GM18870 (cell line): ENCODE results near the gene ARHGEF12.

Experiments used
- ATAC-seq: cut with Tn5 transposase; IDR thresholded peaks from one replicate; pipeline ENCODE4 v1.9.1; 2021; ENCODE audit warnings: moderate library complexity; ENCODE audit not compliant: unreplicated experiment

The ARHGEF12 gene

DNA sequence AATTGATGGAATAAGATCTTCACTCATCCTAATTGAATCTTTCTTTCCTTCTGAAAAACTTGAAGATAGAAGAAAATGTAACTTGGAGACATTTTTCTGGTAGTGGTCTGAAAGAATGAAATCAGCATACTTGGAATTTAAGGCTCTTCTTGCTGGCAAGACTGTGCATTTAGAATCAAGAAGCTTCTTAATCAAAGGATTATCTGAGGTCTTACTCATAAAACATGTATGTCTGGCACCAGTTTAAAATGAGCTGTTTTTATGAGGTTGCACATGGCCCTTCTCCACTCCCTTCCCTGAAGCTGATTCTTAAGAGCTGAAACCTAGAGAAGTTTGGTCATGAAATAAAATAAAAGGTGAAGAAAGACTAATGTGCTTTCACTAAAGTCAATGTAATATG, 77.3 kb downstream of the ARHGEF12 start:
- ATAC-seq = no peak

DNA sequence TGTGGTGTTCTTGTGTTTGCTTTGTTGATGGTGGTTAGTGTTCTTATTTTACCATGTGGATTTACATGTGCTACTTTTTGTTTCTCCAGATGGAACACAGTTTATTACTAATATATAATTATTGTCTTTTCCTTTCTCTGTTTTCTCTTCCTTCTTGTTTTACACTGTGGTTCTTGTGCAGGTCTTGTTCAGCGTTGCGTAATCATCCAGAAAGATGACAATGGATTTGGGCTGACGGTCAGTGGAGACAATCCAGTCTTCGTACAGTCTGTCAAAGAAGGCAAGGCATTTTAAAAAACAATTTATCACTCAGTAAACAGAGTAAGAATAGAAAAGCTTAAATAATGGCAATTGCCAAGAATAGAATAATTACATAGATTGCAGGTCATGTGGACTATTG, 84.4 kb downstream of the ARHGEF12 start:
- no peak for ATAC-seq

DNA sequence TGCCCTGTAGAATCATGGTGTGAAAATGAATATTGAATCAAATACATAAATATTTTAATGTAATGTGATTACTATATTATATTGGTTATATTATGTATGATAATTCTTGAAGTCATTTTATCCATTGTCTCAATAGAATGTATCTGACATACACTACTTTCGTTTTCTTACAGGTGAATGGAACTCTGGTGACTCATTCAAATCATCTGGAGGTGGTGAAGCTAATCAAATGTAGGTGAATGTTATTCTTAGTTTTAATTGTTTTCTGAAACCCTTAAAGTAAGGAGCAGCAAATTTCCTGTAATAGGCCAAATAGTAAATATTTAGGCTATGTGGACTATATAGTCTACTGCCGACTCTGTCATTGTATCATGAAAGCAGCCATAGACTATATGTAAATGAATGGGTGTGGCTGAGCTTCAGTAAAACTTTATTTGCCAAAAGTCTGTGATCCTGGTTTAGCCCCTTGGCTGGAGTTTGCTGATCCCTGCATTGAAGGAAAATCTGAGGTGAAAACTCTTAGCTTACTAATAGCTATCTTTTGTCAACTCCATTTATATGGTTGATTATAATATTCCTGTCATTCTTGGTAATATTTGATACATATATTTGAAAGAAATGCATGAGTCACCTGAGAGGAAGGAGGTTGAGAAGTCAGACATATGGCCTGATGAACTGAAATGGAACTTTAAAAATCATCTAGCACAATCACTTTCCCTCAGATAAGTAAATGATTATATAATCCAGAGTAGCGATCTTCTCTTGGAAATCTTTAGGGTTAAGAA, 88.2 kb downstream of the ARHGEF12 start:
- ATAC-seq = no peak

DNA sequence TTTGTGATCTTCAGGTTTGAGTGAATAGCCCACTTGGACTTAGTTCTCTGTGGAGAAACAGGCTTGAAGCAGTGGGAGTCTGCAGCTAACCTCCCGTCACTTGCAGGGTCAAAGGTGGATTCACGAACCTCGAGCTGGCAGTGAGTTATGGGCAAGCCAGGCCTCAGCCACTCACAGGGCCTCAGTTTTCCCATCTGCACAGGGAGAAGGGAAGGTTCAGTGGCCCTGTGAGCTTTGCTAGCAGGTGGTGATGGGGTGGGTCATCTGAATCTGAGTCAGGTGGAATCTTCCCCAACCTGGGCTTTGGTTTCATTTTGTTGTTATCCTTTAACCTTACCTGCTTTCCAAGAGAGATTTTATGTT, 88.7 kb downstream of the ARHGEF12 start:
- no peak for ATAC-seq

DNA sequence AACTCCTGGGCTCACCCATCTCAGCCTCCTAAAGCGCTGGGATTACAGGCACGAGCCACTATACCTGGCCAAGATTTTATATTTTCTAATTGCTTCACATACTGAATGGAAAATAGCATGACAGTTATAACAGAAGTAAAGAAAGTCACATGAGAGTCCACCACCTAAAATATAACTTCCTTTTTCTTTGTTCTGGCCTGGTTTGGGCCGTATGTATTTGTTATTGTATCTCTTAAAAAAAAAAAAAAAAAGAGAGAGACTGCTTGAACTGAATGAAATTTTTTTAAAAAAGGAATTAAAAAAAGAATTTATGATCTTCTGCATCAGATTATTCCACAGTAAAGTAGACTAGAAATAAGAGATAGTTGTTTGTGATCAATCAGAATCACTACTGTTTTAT, 89.3 kb downstream of the ARHGEF12 start:
- no peak for ATAC-seq

DNA sequence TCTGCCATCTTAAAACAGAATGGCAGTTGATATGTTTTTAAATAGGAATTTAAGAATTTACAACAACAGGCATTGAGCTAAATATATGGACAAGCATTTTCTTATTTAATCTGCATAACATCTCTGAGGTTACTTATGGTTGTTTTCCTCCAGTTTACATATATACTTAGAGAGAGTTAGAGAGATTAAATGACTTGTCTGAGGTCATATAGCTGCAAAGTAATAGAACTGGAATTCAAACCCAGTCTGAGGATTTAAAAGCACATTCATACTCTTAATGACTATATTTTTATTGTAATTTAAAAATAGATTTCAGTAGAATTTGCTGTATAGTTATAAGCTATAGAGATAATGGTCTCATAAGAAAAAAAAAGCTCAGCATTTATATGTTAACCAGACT, 93.9 kb downstream of the ARHGEF12 start:
- no peak for ATAC-seq

DNA sequence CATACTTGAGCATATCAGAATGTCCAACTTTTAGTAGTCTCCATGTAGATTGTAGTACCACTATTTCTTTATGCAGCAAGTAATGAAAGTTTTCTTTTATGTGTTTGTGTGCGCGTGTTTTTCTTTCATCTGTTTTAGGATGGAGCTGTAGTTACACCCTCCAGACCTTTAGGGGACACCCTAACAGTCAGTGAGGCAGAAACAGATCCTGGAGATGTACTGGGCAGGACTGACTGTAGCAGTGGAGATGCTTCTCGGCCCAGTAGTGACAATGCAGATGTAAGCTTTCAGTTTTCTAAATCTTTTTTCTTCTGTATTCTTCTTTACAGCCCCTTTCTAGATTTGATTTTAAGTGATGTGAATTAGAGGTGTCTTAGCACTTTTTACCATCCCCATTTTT, 95.4 kb downstream of the ARHGEF12 start:
- ATAC-seq = no peak

DNA sequence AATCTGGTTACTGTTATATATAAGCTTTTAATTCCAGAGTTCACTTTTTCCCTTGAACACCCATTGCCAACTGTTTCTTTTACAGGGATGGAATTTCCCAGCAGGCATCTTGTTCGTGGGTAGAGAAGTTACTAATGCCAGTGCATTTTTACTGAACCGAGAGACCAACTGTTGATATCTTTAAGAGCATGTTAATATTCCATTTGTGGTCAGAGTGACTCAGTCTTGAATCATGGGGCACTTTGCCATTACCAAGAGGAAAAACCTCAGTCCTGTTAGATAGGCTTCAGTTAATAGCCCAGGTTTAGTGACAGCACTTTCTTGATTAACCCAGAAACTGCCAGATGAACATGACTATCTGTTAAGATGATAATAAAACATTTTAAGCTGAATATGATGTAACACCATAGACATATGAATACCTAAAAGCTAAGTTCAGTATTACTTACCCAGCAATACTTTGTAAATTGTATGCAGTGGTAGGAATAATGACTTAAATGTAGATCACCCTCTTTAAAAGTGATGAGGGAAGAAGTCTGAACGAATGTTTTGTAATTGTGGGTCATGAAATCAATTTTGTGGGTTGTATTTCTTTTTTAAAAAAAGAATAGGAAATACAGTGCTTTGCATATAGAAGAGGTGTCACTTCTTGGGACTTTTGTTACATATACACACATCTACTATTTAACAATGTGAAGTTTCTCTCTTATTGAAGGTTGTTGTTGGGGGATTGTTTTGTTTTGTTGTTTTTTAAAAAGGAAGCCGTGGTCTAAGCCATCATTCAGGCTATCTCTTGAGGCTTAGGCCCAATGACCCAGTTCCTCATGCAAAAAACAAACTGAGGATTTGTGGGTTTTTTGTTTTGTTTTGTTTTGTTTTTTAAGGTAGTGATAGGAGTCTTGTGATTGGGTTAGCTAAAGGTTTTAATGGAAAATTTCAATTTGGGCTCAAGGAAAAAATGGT, 96.1 kb downstream of the ARHGEF12 start:
- peak; percentile 60 for ATAC-seq

DNA sequence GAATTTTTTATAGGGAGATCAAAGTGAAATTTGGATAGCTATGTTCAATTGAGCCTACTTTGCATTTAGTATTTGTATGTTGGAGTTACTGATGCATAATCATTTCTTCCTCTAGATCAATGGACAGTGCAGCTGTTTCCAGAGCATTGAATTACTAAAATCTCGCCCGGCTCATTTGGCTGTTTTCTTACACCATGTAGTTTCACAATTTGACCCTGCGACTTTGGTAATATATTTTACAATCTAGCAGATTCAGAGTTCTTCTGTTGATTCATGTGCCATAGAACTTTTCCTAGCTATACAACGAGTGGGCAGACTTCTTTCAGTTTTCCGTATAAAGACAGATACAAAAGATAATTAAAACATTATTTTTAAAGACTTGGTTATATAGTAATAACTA, 105.4 kb downstream of the ARHGEF12 start:
- no peak for ATAC-seq

DNA sequence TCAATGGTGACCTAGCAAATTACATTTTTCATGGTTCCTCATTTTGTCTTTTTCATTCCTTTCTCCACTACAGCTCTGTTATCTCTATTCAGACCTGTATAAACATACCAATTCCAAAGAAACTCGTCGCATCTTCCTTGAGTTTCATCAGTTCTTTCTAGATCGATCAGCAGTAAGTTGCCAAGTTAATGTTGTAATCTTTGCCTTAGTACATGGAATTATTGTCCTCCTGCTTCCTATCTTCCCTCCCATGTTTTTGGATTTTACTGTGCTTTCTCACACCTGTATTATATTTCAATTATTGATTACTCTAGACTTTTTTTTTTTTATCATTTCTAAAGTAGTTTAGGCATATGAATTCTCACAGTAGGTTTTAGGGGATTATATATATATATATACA, 105.8 kb downstream of the ARHGEF12 start:
- no peak for ATAC-seq

DNA sequence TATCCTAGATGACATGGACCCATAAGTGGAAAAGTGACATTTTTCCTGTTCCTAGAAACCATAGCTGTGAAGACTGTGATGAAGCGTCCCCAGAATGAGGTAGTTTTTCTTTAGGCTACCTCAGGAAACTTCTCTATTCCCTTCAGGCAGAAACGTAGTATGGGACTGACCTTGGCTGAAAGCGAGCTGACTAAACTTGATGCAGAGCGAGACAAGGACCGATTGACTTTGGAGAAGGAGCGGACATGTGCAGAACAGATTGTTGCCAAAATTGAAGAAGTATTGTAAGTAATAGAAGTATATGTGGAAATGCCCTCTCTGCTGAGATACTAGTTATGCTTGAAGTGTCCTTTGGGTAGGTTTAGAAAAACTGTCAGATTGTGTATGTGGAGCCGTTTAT, 110.6 kb downstream of the ARHGEF12 start:
- no peak for ATAC-seq

DNA sequence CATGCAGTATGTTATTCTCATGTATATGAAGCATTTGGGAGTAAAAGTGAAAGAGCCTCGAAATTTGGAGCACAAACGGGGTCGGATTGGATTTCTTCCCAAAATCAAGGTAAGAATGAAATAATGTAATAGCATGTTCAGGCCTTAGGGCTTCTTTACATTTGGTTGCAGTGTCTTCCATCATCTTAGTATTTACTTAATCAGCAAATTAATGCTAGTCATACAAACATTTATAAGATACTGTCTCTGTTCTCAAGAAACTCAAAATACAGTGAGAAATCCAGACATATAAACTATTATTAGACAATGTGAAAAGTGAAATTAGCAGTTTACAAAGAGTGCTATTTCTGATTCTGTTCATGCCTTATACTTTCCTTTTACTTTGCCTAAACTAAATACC, 112.0 kb downstream of the ARHGEF12 start:
- no peak for ATAC-seq

DNA sequence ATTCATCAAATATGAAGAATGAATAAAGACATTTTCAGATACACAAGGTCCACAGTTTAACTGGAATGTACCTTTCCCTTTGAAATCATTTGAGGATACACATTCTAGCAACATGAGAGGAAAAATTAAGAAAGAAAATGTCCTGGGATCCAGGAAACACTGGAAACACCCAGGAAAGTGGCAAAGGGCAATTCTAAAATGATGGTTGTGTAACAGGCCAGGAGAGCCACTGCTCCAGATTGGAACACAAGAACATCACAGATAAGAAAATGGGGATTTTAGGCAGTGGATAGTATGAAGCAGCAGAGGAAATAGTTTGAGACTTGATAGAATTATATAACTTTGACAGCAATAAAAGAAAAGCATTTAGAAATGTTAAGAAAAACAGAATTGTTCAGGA, 119.3 kb downstream of the ARHGEF12 start:
- ATAC-seq = no peak

DNA sequence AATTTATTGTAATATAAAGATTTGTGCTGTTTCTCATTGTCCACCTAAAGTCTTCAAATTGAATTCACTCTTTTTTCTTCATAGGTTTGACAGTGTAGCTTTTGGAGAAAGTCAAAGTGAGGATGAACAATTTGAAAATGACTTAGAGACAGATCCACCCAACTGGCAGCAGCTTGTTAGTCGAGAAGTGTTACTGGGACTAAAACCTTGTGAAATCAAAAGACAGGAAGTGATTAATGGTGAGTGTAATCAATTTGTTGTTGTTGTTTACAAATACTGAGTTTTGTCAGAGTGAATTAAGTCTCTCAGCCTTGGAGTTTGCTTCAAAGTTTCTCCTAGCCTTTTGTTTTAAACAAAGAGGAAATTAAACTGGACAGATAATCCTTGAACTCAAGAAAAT, 121.8 kb downstream of the ARHGEF12 start:
- ATAC-seq = no peak

DNA sequence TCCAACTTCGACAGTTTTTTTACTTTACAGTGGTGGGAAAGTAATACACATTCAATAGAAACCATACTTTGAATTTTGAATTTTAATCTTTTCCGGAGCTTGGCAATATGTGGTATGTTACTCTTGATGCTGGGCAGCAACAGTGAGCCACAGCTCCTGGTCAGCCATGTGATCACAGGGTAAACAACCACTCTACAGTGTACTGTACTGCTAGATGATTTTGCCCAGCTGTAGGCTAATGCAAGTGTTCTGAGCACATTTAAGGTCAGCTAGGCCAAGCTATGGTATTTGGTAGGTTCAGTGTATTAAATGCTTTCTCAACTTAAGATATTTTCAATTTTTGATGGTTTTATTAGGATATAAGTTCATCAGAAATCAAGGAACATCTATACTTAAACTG, 126.6 kb downstream of the ARHGEF12 start:
- ATAC-seq = no peak

DNA sequence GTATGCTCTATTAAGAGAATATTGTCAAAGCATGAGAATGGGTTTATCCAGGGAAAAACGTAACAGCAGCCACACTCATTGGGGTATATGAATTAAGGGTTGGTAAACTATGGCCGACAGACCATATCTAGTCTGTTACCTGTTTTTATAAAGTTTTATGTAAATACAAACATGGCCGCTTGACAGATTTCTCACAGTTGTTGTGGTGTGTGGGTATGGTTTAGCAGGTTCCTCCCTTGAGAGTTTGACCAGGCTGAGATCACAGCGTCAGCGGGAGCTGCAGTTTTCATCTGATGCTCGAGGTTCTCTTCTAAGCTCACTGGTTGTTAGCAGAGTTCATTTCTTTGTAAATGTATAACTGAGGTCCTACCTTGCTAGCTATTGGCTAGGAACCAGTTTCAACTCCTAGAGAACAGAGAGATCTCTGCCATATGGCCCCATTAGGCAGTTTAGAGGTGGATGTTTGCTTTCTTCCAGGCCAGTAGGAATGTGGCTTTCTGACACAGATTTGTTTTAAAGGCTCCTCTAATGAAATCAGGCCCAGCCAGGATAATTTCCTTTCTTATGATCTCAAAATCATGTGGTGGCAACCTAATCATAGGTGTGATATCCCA, 129.8 kb downstream of the ARHGEF12 start:
- no peak for ATAC-seq

DNA sequence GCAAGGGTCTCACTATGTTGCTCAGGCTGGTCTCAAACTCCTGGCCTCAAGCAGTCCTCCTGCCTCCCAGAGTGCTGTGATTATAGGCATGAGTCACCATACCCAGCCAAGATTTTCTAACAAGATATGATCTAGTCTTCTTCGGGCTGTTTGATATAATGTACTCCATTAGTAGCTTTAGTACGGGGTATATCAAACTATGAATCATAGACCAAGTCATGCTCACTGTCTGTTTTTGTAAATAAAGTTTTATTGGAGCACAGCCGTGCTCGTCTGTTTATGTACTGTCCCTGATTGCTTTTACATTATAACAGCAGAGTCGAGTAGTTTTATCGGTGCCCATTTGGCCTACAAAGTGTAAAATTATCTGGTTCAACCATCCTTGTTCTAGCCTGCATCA, 131.4 kb downstream of the ARHGEF12 start:
- ATAC-seq = no peak

DNA sequence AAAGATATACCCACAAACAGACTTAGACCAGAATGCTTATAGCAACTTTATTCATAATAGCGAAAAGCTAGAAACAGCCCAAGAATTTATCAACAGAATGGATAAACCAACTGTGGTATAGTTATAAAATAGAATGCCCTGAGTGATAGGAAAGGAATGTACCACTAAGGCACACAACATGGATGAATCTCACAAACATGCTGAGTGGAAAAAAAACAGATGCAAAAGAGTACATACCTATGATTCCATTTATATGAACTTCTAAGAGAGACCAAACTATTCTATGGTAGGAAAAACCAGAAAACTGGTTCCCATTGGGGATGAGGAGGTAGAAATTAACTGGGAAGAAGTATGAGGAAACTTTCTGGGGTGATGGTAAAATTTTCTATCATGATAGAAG, 134.9 kb downstream of the ARHGEF12 start:
- ATAC-seq = no peak

DNA sequence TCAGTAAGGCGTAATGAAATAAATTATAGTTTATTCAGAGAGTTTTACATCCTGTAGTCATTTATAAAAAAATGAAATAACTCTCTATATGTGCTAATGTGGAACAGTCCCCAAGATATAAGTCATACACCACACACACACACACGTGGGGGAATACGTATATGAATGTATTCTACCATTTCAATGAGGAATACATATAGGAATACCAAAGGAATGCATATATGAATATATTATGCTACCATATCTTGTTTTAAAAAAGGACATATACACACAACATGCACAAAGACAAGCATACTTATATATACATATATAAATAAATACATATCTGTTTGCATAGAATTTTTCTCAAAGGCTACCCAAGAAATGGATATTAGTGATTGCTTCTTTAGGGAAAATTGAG, 135.8 kb downstream of the ARHGEF12 start:
- no peak for ATAC-seq

DNA sequence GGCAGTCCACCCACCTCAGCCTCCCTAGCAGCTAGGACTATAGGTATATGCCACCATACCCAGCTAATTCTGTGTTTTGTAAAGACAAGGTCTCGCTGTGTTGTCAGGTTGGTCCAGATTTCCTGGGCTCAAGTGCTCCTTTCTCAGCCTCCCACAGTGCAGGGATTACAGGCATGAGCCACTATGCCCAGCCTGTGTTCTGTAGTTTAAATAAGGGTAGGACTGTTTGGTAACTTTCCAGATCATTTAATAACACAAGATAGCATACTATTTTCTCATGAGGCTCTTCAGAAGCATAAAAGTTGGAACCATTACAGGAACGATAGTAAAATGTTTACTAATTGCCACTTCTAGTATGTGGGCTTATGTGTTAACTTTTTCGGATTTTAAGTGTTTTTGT, 137.3 kb downstream of the ARHGEF12 start:
- no peak for ATAC-seq

DNA sequence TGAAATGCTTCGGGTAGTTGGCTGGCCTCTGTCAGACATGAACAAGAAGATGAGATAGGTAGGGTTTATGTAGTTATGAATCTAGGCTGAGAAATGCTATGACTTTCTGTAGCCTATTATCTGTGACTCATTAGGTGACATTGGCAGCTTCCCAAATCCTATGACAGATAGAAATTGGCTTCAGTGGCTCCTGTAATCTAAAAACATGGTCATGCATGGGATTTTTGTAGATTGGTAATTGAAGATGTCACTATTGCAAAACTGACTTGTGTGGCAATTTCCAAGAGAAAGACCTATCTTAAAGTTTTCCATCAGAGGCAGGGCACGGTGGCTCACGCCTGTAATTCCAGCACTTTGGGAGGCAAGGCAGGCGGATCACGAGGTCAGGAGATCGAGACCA, 145.9 kb downstream of the ARHGEF12 start:
- no peak for ATAC-seq

DNA sequence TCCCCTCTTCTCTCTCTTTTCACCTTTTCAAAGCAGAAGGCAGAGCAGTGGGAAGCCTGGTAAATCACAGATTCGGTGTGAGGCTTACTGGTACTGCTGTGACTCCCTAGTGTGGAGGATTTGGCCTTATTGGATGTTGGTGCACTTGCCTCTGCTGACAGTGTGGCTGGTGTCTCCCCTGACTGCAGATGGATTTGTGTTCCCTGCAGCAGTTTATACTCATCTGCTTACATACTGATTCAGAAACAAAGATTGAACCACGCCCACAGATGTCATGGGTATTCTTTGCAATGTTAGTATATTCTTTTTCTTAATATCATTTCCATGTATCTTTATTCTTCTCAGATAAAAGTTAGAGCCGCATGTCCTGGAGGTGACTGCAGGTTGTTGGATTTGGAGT, 148.5 kb downstream of the ARHGEF12 start:
- no peak for ATAC-seq
